PC-3 (cell line): Measurements from ENCODE around the gene TPGS1. TPM values are rescaled to one million over a fixed set of nuclear protein-coding genes. Genes with fewer than 3 reads are reported as not detected.

ENCODE experiments used
- ATAC-seq: fragments of 200-7000 bp; cut with Tn5 transposase; 2 replicates; pipeline ENCODE4 v1.9.1; 2020; ENCODE audit warnings: mild to moderate bottlenecking, moderate library complexity
- BruUV-seq: library from RNA; stranded (reverse); fragments of 400-500 nt; replicated peaks from 2 replicates; lab custom pipeline; 2021; lab: Mats Ljungman, UMichigan
- CTCF ChIA-PET: fragments of 300-600 bp; sonication (Branson Sonifier 250); formaldehyde crosslinking; loops from one replicate; lab custom pipeline; 2022; ENCODE audit warnings: antibody characterized with exemption; lab: Charles Lee
- POLR2A ChIA-PET: fragments of 300-600 bp; sonication (Branson Sonifier 250); formaldehyde crosslinking; loops from one replicate; lab custom pipeline; 2022; ENCODE audit warnings: antibody characterized with exemption; ENCODE audit not compliant: unreplicated experiment; lab: Charles Lee
- DNase-seq: peaks from one replicate; pipeline ENCODE4 v3.0.0-alpha.2; 2015
- H2AFZ ChIP-seq: fragments of 300-600 bp; sonication (generic); 2 replicates; pipeline ENCODE4 v1.6.0; 2016; ENCODE audit warnings: antibody characterized with exemption, low read length
- H3F3A ChIP-seq: fragments of 300-600 bp; sonication (generic); one replicate; pipeline ENCODE4 v1.6.0; 2017; ENCODE audit warnings: antibody characterized with exemption, low read length, control low read depth, mild to moderate bottlenecking; ENCODE audit not compliant: unreplicated experiment
- H3K27ac ChIP-seq: fragments of 300-600 bp; sonication (generic); 2 replicates; pipeline ENCODE4 v1.5.1; 2016; ENCODE audit warnings: mild to moderate bottlenecking, low read length
- H3K27me3 ChIP-seq: fragments of 300-600 bp; sonication (generic); 2 replicates; pipeline ENCODE4 v1.6.1; 2016; ENCODE audit warnings: low read length, mixed read lengths
- H3K36me3 ChIP-seq: fragments of 300-600 bp; sonication (generic); 2 replicates; pipeline ENCODE4 v1.6.1; 2016; ENCODE audit warnings: low read depth, mixed run types, low read length, mixed read lengths
- H3K4me1 ChIP-seq: fragments of 300-600 bp; sonication (generic); 2 replicates; pipeline ENCODE4 v1.5.1; 2016; ENCODE audit warnings: low read length; ENCODE audit not compliant: insufficient read depth
- H3K4me2 ChIP-seq: fragments of 300-600 bp; sonication (generic); 2 replicates; pipeline ENCODE4 v1.6.0; 2016; ENCODE audit warnings: low read length
- H3K4me3 ChIP-seq: fragments of 300-600 bp; sonication (generic); 2 replicates; pipeline ENCODE4 v1.5.1; 2016; ENCODE audit warnings: mild to moderate bottlenecking, low read length, mixed read lengths
- H3K79me2 ChIP-seq: fragments of 300-600 bp; sonication (generic); 2 replicates; pipeline ENCODE4 v1.6.1; 2017; ENCODE audit warnings: low read length, mixed read lengths
- H3K9ac ChIP-seq: fragments of 300-600 bp; sonication (generic); 2 replicates; pipeline ENCODE4 v1.6.0; 2016; ENCODE audit warnings: mild to moderate bottlenecking, low read length
- H3K9me2 ChIP-seq: fragments of 300-600 bp; sonication (generic); replicated peaks from 2 replicates; pipeline ENCODE4 v1.6.1; 2016; ENCODE audit warnings: mixed run types, low read length, mixed read lengths
- H3K9me3 ChIP-seq: fragments of 300-600 bp; sonication (generic); 2 replicates; pipeline ENCODE4 v1.6.1; 2016; ENCODE audit warnings: low read length, mixed read lengths
- H4K20me1 ChIP-seq: fragments of 300-600 bp; sonication (generic); 2 replicates; pipeline ENCODE4 v1.6.1; 2016; ENCODE audit warnings: low read length, mixed read lengths
- CTCF ChIP-seq: fragments of 300-600 bp; sonication (generic); conservative IDR thresholded peaks from 2 replicates; pipeline ENCODE4 v1.5.1; 2017; ENCODE audit warnings: antibody characterized with exemption, low read depth, mild to moderate bottlenecking, low read length
- EZH2 ChIP-seq: fragments of 300-600 bp; sonication (generic); IDR thresholded peaks from one replicate; pipeline ENCODE4 v1.6.1; 2017; ENCODE audit warnings: antibody characterized with exemption, mild to moderate bottlenecking, low read length; ENCODE audit not compliant: unreplicated experiment
- EZH2phosphoT487 ChIP-seq: fragments of 300-600 bp; sonication (generic); IDR thresholded peaks from 2 replicates; pipeline ENCODE4 v1.6.1; 2018; ENCODE audit warnings: mild to moderate bottlenecking, antibody characterized with exemption, low read length, borderline replicate concordance
- intact Hi-C: fragments of 100-400 bp; cut with micrococcal nuclease; formaldehyde crosslinking; loops from 2 replicates; pipeline ENCODE4 v1.9.0; 2023
- total RNA-seq: library from RNA; depleted of rRNA; stranded (reverse); fragments of >200 nt; gene quantifications from 2 replicates; pipeline ENCODE4 v1.2.3, GENCODE V29; 2014

TPGS1 gene
- total RNA-seq, 1 experiment from 2014 or later = 28.5 TPM

- Histone ChIP-seq H3K9me3 (no peaks in the 10 kb centered on the region), H3F3A (no peaks in the 10 kb centered on the region), H3K4me1 (no peaks in the 10 kb centered on the region), H4K20me1 (no peaks in the 10 kb centered on the region), H3K4me3 (no peak overlapping the region), H3K36me3 (no peaks in the 10 kb centered on the region), H3K4me2 (no peak overlapping the region), H3K9ac (no peak overlapping the region), H3K79me2 (no peaks in the 10 kb centered on the region), H3K9me2 (no peaks in the 10 kb centered on the region), H2AFZ (no peak overlapping the region), H3K27me3 (no peaks in the 10 kb centered on the region), H3K27ac (no peak overlapping the region)
- TF ChIP-seq EZH2 (no peak), EZH2phosphoT487 (no peak), CTCF (no peak)
- DNase-seq = no peak
- ATAC-seq = no peak
- ChIA-PET POLR2A (no interaction called here), CTCF (no interaction called here)
- BruUV-seq = no TSS peak
- intact Hi-C loops = no loop called here
Measured at GRCh38 chr19:494171-495080, 12.9 kb upstream of the TPGS1 start.

GRCh38 chr19:495081-495401 is 12.3 kb upstream of the TPGS1 start:
- no TSS peak for BruUV-seq
- Histone ChIP-seq H3K27me3 (no peaks in the 10 kb centered on the region), H3K9me3 (no peaks in the 10 kb centered on the region), H3K9me2 (no peaks in the 10 kb centered on the region), H3K4me1 (no peaks in the 10 kb centered on the region), H3F3A (no peaks in the 10 kb centered on the region), H4K20me1 (no peaks in the 10 kb centered on the region), H3K36me3 (no peaks in the 10 kb centered on the region), H2AFZ (no peak overlapping the region), H3K9ac (no peak overlapping the region), H3K79me2 (no peaks in the 10 kb centered on the region), H3K4me3 (no peak overlapping the region), H3K27ac (no peak overlapping the region), H3K4me2 (no peak overlapping the region)
- intact Hi-C loops = no loop called here
- POLR2A ChIA-PET = no interaction called here
- DNase-seq (no peak), ATAC-seq (no peak)
- TF ChIP-seq EZH2 = no peak
- no peak for TF ChIP-seq EZH2phosphoT487
- no peak for TF ChIP-seq CTCF
- CTCF ChIA-PET = no interaction called here

GRCh38 chr19:495402-496111 is 11.7 kb upstream of the TPGS1 start:
- Histone ChIP-seq H3K4me1 (no peaks in the 10 kb centered on the region), H4K20me1 (no peaks in the 10 kb centered on the region), H3K9ac (no peak overlapping the region), H3K27ac (no peak overlapping the region), H3K36me3 (no peaks in the 10 kb centered on the region), H2AFZ (no peak overlapping the region), H3K79me2 (no peaks in the 10 kb centered on the region), H3K9me2 (no peaks in the 10 kb centered on the region), H3F3A (no peaks in the 10 kb centered on the region), H3K27me3 (no peaks in the 10 kb centered on the region), H3K9me3 (no peaks in the 10 kb centered on the region), H3K4me2 (no peak overlapping the region), H3K4me3 (no peak overlapping the region)
- ChIA-PET POLR2A (no interaction called here), CTCF (no interaction called here)
- TF ChIP-seq CTCF (peak; percentile 69), EZH2 (no peak)
- intact Hi-C loops = no loop called here
- ATAC-seq (peak; percentile 42), DNase-seq (peak; percentile 46)
- no TSS peak for BruUV-seq
